ENCODE data around the gene TPRN. TPM values are rescaled to one million over a fixed set of nuclear protein-coding genes. Genes with fewer than 3 reads are reported as not detected.

The TPRN gene
- total and polyA plus RNA-seq, 10 donors = 4.5 to 10.7 (median 7.2) TPM

GRCh38 chr9:137175345-137175961 is 25.1 kb downstream of the TPRN start:
- intact Hi-C loops (cut with DNase I; ENCODE audit: low total_unique reads) = no loop called here
- peaks cover 0 to 36% (median 28%) of the 10 kb centered on the region in 6 donors for H3K36me3 ChIP-seq
- no peak overlapping the region for H3K27ac ChIP-seq
- no peak for DNase-seq
- WGBS, 5 donors = 42 to 87% (median 58%) methylated on average over 7 to 33 of the region's 33 CpGs
- H3K4me3 ChIP-seq = no peak overlapping the region
- no peak for TF ChIP-seq POLR2A (IDR thresholded peaks at IDR 0.05)
- peak in 4 of 11 experiments; percentile 8 to 40 (median 14) for TF ChIP-seq CTCF (IDR thresholded peaks at IDR 0.05 in 8 of 11, conservative IDR thresholded peaks at IDR 0.05 in 3 of 11)
- peak in 2 of 3 donors; percentile 33 to 72 for TF ChIP-seq POLR2AphosphoS5 (IDR thresholded peaks at IDR 0.05)
- H3K4me1 ChIP-seq = peaks cover 0 to 24% (median 1%) of the 10 kb centered on the region in 6 donors
- H3K9me3 ChIP-seq = no peaks in the 10 kb centered on the region
- peaks cover 0 to 53% (median 23%) of the 10 kb centered on the region in 7 donors for H3K27me3 ChIP-seq (replicated peaks in 1 of 7)

DNA sequence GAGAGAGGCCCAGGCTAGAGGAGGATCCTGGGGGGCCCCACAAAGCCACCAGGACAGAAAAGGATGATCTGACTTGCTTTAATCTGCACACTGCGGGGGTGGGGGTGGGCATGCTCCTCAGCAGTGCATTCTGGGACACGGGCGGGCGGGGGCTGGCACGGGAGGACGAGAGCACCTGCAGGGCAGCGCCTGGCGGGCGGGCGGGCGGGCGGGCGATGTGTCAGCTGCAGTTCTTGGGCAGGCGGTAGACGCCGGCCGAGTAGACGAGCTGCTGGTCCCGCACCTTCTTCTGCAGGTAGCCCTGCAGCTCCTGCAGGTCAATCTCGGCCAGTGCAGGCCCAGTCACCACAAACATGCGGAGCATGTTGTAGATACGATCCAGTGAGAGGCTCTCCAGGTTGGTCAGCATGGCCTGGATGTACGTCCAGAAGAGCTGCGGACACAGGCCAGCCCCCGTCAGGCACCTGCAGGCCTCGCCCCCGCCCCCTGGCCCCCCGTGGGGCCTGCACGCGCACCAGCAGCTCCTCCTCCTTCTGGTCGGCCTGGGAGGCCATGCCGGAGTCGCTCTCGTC is 25.7 kb downstream of the TPRN start:
- Histone ChIP-seq H3K36me3 (peaks cover 0 to 29% (median 22%) of the 10 kb centered on the region in 6 donors), H3K27ac (no peak overlapping the region), H3K9me3 (no peaks in the 10 kb centered on the region), H3K4me1 (peaks cover 0 to 30% (median 4%) of the 10 kb centered on the region in 6 donors), H3K4me3 (no peak overlapping the region), H3K27me3 (replicated peaks in 1 of 7) (peaks cover 0 to 59% (median 29%) of the 10 kb centered on the region in 7 donors)
- DNase-seq = no peak
- intact Hi-C loops (cut with DNase I; ENCODE audit: low total_unique reads) = no loop called here
- TF ChIP-seq POLR2A (IDR thresholded peaks at IDR 0.05) (no peak), POLR2AphosphoS5 (IDR thresholded peaks at IDR 0.05) (no peak), CTCF (IDR thresholded peaks at IDR 0.05 in 8 of 11, conservative IDR thresholded peaks at IDR 0.05 in 3 of 11) (no peak)
- 47 to 69% (median 62%) methylated on average over 9 to 34 of the region's 34 CpGs for WGBS, 5 donors

GRCh38 chr9:137173796-137174664 is 26.5 kb downstream of the TPRN start:
- no peaks in the 10 kb centered on the region for H3K9me3 ChIP-seq
- 83 to 89% (median 84%) methylated on average over 26 to 45 of the region's 45 CpGs for WGBS, 5 donors
- H3K27ac ChIP-seq = no peak overlapping the region
- peaks cover 4 to 37% (median 12%) of the 10 kb centered on the region in 6 donors for H3K4me1 ChIP-seq
- peaks cover 0 to 22% (median 14%) of the 10 kb centered on the region in 6 donors for H3K36me3 ChIP-seq
- peaks cover 0 to 67% (median 37%) of the 10 kb centered on the region in 7 donors for H3K27me3 ChIP-seq (replicated peaks in 1 of 7)
- intact Hi-C loops (cut with DNase I; ENCODE audit: low total_unique reads) = no loop called here
- no peak overlapping the region for H3K4me3 ChIP-seq
- TF ChIP-seq POLR2AphosphoS5 (IDR thresholded peaks at IDR 0.05) = peak in 2 of 3 donors; percentile 34 to 64
- no peak for TF ChIP-seq POLR2A (IDR thresholded peaks at IDR 0.05)
- no peak for DNase-seq

DNA sequence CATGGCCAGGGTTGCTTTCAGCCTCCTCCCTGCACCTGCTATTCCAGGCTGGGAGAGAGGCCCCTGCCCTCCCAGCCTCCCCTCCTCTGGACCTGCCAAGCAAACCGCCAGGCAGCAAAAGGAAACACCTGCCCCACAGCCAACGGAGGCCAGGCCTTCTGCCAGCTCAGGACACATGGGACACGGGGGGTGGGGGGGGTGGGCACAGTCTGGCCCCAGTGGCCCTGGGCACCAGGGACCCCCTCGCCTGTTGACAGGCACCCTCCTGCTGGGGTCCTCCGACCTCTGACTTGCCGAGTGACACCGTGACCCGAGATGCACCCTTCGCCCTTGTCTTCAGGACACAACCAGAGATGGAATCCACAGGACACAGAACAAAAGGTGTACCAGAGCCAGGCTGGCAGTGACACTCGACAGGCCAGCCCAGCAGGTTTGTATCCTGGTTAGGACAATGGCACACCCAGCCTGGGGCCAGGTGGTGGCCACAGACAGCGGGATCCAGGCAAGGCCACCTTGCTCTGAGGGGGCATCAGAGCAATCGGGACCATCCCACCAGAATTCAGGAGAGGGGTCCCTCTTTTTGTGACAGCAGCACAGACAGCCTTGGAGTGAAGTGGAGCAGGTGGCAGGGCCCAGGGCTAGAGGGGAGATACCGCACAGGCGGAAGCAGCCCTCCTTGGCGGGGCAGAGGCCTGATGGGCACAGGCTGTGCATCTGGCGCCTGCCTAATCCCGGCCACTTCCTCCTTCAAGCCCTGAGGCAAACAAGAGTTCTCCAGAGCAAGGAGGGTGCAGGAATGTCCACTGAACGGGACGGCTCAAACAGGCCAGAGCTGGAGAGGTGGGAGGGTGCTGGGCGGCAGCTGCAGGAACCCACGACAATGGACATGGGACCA is 27.4 kb downstream of the TPRN start:
- DNase-seq = no peak

More for the DNA sequence above, 27.4 kb downstream of the TPRN start:
- Histone ChIP-seq H3K36me3 (peaks cover 0 to 13% (median 6%) of the 10 kb centered on the region in 6 donors), H3K4me3 (no peak overlapping the region), H3K9me3 (no peaks in the 10 kb centered on the region), H3K4me1 (peaks cover 9 to 40% (median 21%) of the 10 kb centered on the region in 6 donors), H3K27ac (no peak overlapping the region), H3K27me3 (replicated peaks in 1 of 7) (peaks cover under 1 to 76% (median 46%) of the 10 kb centered on the region in 7 donors)
- TF ChIP-seq CTCF (IDR thresholded peaks at IDR 0.05 in 8 of 11, conservative IDR thresholded peaks at IDR 0.05 in 3 of 11) (no peak), POLR2AphosphoS5 (IDR thresholded peaks at IDR 0.05) (no peak), POLR2A (IDR thresholded peaks at IDR 0.05) (no peak)
- intact Hi-C loops (cut with DNase I; ENCODE audit: low total_unique reads) = no loop called here
- WGBS, 5 donors = 32 to 51% (median 37%) methylated on average over 5 to 21 of the region's 21 CpGs
